Activated CD4-positive, alpha-beta T cell treated with anti-CD3 and anti-CD28 coated beads, Interleukin-2, Interleukin-6, amounts not matched to agents 100 ng/mL and 50 ng/mL, durations not matched to agents 16 hours and 8 hours (primary cell): ENCODE results near the gene MRPL43.
"Not testable (repeated sequence)": the region's sequence is repeated elsewhere in the genome, so short reads cannot be mapped to it uniquely, and the experiment has no call there.

Source experiments
- DNase-seq: peaks from one replicate; pipeline ENCODE4 v3.0.0-alpha.2; 2020

The MRPL43 gene

DNA sequence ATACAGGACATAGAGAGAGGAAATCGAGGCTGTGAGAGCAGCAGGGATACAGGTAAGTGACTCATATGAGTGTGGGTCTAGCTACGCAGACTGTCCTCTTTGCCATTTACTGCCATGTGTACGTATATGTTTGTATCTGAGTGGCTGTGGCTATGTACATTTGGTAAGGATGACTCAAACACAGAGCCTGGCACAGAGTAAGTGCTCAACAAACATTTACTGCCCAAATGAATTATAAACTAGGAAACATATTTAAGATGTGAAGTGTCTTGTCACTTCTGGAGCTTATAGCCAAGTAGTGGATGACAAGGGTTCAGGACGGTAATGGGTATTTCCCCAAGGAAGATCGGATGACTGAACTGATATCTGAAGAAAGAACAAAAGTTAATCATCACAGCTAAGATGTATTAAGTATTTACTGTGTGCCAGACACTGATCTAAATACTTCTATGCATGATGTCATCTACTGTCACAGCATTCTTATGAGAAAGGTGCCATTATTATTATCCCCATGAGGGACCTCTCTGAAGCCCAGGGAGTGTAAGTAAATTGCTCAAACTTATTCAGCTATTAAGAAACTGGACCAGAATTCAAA, 6.0 kb downstream of the MRPL43 start:
- DNase-seq, result no peak

DNA sequence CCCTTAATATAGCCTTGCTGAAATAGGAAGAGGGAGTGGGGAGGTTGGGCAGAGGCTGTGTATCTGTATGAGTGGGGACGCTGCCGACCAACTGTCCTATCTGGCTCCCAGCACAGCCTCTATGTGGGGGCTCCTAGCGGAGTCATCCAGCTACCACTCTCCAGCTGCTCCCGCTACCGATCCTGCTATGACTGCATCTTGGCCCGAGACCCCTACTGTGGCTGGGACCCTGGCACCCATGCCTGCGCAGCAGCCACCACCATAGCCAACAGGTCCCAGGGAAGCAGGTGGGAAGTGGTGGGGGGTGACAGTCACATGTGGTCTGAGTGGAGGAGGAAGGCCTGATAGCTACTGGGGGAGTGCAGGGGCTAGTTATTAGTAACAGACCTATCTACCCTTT, 6.6 kb downstream of the MRPL43 start:
- DNase-seq, result no peak

DNA sequence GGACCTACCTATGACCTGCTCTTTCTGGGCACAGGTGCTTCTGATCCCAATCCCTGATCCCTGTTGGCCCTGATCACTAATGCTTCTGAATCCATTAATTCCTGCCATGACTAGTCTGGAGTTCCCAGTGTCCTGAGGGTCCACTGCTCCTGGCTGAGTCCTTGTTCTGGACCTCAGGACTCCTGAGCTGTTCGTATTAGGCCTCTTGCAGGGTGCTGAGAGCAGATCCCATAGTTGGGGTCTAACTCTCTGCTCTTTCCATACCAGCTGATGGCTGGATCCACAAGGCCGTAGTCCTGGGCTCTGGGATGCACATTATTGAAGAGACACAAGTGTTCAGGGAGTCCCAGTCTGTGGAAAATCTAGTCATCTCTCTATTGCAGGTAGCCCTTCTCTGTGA, 7.0 kb downstream of the MRPL43 start:
- no peak for DNase-seq

DNA sequence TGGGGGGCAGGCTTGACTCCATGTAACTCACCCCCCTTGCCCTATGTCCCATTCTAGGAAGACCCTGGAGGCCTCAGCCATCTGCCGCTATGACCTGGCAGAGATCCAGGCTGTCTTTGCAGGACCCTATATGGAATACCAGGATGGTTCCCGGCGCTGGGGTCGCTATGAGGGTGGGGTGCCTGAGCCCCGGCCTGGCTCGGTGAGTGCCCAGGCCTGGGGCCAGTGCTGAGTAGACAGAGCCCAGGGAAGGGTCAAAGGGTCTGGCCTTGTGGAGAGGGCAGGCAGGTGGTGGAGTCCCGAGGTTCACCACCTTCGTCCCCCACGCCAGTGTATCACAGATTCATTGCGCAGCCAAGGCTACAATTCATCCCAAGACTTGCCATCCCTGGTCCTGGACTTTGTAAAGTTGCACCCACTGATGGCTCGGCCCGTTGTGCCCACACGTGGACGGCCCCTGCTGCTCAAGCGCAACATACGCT, 7.5 kb downstream of the MRPL43 start:
- DNase-seq, result no peak

DNA sequence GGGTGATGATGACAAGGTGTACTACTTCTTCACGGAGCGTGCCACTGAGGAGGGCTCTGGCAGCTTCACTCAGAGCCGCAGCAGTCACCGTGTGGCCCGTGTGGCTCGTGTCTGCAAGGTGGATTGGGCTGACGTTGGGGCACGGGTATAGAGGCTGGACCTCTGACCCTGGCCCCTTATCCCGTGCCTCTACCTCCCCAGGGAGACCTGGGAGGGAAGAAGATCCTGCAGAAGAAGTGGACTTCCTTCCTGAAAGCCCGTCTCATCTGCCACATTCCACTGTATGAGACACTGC, 8.4 kb downstream of the MRPL43 start:
- DNase-seq, result no peak

DNA sequence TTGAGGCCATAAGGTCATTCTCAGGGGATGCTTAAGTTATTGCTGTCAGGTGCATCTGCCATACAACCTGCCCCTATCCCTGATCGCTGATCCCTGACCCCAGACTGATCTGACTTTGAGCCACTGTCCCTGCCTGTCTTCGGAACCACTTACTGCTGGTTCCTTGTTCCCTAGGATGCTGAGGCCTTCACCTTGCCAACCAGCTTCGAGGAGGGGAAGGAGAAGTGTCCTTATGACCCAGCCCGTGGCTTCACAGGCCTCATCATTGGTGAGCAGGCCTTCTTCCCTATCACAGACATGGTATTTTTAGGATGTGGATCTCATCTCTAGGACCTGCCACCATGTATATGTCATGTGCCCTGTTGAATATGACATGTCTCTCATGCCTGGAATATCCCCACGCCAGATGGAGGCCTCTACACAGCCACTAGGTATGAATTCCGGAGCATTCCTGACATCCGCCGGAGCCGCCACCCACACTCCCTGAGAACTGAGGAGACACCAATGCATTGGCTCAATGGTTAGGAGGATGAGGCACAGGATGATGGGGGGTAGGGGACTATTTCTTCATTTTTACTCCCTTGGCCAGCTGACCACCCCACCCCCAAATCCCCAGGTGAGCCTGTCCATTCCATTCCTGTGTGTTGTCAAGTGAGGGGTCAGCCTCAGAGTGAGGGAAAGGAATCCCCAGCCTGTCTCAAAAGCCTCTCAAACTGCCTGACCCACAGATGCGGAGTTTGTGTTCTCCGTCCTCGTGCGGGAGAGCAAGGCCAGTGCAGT, 9.0 kb downstream of the MRPL43 start:
- DNase-seq, result no peak

DNA sequence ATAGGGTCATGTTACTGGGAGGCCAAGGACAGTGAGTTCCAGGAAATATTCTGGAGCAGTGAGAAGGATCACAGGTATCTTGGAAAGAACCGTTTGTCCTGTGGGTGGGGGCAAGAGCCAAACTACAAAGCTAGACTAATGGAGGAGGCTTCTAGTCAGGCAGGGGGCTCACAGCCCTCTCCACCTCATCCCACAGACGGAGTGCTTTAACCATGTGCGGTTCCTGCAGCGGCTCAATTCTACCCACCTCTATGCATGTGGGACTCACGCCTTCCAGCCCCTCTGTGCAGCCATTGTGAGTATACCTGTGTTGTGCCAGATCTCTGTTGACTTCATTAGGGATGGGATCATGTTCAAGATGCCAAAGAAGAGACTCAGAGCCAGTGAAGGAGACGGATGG, 9.9 kb downstream of the MRPL43 start:
- DNase-seq, result no peak

DNA sequence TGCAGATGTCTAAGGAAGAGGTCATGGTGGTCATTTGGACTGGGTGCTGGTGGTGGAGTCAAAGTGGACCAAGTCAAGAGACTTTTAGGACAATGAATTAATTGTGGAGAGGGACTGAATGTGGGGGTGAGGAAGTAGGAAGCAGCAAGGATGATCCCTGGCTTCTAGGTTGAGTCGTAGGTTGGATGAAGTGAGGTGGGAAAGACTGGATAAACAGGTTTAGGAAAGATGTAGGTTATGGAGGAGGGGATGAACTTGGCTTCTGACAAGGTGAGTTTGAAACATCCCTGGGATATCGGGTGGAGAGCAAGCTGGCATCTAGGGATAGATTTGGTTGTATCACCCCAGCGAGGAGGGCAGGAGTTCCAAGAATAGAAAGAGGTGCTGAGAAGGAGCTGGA, 10.4 kb downstream of the MRPL43 start:
- DNase-seq, result no peak

DNA sequence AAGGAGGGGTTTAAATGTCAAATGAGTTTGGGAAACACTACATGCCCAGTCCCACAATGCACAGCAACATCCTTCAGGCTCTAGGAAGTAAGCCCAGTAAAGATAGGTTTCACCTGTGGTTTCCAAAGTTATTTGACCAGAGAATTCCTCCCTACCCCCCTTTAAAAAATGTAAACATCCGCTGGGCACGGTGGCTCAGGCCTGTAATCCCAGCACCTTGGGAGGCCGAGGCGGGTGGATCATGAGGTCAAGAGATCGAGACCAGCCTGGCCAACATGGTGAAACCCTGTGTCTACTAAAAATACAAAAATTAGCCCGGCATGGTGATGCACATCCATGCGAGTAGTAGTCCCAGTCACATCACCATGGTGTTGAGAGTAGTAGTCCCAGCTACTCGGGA, 11.9 kb downstream of the MRPL43 start:
- DNase-seq, result not testable (repeated sequence)

DNA sequence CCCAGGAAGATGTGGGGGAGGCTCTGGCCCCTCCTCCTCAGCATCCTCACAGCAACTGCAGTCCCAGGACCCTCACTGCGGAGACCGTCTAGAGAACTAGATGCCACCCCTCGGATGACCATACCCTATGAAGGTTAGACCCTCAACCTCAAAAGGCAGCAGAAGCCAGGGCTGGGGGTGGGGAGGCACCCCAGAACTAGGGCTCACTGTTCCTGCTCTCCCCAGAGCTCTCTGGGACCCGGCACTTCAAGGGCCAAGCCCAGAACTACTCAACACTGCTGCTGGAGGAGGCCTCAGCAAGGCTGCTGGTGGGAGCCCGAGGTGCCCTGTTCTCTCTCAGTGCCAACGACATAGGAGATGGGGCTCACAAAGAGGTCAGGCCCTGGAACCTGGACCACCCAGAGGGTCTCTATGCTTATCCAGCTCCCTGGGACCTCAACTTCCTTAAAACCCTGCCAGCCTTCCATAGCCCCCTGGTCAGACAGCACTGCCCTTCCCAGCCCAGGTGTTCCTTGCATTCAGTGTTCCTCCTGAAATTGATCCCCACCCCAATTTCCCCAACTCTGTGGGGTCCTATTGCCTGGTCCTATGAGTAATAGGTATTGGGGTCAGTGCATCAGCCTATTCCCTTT, 14.3 kb downstream of the MRPL43 start:
- DNase-seq, result no peak

DNA sequence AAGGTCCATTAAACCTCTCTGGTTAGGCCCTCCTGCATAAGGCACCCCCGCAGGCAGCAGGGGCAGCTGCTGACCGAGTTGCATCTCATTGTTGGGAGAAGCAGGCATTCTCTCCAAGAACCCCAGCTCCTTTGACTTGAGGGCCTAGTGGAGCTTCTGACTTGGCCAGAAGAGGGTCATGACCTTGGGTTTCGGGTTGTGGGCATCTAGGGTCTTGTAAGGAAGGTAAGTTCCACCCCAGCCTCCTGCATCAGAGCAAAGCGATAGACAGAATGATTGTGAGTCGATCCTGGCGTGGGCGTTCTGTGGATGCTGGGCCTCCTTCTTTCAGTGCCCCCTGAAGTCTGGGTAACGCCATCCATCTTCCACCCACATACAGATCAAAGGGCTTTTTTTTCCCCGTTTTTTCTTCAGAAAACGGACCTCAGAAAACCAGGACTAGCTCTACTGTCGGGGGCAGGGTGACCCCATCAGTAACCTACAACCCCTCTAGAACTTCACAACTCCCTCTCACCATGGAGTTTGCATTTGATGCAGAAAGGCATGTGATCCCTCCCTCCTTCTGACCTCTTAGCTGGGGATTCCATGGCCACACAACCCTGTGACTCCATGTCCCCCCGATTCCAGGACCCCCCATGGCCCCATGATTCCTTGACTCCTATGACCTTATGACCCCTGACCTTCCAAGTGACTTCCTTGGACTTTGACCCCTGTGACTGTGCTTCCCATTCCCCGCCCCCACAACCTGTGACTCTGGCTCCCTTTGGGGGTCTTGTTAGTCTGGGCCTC, 15.0 kb downstream of the MRPL43 start:
- no peak for DNase-seq

DNA sequence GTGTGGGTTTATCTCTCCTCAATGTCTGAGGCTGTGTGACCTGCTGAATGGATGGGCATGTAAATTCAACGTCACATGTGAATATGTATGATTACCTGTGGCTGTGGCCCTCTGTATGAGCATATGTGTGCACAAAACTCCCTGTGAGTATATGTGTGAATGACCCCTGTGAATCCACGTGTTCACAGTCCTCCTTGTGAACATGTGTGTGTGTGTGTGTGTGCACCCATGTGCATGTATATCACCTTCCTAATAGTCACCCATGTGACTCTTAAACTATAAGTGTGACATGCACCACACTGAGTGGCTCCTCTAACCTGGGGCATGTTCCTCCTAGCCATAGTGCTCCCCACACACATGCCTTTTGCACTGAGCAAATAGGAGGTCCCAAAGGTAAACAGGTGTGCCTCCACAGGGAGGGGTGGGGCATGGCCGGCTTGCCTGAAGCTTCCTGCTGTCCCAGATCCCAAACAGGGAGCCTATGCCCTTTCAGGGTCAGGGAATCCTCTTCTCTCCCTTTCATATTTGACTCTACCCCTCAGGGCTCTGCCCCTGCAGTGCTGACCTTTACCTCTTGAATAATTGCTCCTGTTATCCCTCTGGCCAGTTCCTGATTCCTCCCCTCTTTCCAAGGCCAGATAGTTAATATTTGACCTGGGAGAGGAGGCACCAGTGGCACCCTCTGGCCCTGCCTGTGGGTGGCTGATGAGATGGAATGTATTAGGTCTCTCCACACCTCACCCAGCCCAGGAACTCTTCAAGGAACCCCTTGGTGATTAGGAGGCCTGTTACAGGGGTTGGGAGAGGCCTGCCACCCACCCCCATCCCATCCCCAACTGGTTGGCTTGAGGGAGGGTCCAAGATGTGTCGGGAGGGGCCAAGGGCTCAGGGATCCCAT, 16.1 kb downstream of the MRPL43 start:
- no peak for DNase-seq

DNA sequence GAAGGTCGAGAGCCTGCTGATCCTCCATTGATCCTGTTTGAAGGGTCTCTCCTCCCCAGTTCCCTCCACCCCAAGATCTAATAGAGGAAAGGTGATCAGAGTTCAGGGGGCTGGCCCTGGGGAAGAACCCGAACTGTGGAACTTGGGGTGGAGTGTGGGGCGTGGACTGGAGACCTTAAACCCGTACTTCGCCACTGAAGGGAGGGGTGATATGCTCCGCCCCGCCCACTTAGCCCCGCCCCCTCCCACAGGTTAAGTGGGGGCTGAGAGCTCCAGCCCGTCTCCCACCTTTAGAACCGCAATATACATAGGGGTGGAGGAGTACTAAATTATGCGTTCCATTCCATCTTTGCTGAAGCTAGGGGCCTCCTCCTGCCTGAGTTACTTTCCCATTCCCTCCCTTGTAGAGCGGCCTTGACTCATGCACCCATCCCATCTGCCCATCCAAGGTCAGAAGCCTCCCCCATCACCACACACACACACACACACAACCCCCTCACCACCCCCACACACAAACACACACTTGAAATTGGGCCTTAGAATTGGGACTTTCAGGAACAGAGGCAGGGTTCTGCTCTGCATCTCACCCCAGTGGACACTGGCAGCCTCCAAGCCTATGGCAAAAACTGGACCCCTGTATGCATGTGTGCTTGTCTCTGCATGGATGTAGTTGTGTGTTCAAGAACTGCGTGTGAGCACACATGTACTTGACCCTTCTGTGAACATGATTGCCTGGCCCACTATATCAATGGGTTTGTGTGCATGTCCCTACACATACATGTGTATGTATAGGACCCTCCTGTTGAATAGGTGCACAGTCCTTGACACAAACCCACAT, 17.0 kb downstream of the MRPL43 start:
- DNase-seq, result no peak

DNA sequence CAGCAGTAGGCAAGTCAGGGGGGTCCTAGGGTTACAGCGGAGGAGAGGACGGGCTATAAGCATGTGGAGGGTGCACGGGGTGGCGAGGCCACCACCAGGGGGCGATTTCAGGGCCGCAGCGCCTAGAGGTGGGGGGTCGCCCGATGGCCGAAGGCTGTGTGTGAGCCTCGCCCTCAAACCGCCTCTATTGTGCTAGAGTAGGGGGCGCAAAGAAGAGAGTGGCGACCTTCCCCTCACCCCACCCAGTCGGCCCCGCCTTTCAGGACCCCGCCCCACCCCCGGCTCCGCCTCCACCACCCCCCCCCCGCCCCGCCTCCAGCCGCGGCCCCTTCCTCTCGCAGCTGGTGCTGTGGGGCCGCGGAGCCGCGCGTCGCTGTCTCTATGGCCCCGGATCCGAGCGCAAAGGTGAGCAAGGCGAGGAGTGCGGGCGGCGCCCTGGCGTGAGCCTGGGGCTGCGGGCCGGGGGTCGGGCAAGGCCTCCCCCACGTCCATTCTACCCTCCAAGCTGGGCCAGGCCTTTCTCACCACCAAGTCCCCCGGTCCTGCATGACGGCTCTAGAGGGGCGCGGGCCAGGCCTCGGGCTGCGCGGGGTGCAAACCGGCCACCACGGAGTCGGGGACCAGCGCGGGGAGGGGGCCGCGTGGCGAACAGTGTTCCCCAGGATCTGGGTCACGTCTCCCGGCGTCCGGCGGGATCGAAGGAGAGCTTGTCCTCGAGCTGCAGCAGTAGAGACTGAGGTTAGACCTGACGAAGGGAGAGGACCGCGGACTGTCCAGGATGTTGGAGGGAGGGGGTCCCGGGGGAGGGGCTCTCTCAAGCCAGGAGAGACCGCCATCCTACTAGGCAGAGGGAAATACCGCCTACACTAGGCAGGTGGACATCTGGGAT, 17.9 kb downstream of the MRPL43 start, which contains the start of gene SEMA4G:
TSS of gene SEMA4G (plus strand) at position 318 of the 889 bp plus-strand sequence. CDS start 3,409 bp downstream, outside the sequence.
- DNase-seq, result peak; percentile 41

DNA sequence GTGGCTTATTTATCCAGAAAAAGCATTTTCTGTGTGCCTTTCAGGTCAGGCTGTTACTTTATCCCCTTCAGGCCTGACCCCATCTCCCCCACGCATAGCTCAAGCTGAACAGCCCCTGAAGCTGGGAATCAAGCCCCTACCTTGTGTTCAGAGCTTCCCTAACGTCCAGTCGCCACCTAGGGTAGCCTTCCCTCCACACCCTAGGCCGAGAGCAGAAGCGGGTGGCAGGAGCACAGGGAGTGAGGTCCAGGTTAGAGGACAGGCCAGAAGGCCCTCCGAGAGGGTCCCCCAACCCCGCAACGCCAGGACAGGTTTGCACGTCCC, 18.5 kb downstream of the MRPL43 start:
- no peak for DNase-seq

DNA sequence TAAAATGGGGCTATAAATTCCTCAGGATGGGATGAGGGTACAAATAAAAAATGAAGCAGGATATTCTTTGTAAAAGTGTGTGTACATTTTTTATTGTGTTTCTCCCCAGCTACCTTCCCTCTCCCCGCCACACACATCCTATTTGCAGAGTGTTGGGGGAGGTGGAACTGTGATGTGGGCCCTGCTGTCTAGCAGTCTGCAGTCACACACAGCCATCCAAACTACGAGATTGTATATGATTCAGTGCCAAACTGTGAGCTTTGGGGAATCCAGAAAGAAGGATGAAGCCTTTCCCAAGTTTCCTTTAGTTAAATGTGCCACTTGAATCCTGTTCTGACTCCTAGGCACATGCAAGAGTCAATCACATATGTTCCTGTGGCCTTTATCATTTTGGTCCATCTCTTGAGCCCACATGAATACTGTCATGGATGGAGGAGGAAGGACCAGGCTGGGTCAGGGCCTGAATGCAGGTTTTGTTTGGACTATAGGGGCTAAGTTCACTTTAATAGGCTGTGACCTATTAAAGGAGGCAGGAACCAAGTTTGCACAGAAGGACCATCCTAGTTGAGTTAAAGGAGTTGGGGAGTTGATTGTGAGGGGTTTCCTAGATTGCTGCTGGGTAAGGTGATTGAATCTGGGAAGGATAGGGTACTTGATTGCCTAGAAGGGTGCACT, 19.1 kb downstream of the MRPL43 start:
- DNase-seq, result no peak

DNA sequence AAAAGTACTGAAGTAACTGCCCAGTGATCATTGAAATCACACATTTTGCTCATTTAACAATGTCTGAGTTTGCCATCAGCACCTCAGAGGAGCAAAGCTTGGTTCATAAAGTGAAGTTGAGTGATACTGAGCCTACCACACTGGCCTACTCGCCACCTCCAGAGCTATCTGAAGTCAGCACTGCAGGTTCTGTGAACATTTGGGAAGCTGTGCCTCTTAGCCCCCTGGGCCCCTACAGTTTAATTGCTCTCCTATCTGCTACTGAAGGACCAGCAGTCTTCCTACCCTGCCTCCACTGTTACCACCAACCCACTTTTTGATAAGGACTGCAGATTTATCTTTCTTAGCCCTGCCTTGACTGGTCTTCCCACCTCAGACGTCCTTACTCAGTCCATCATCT, 20.0 kb downstream of the MRPL43 start:
- no peak for DNase-seq

DNA sequence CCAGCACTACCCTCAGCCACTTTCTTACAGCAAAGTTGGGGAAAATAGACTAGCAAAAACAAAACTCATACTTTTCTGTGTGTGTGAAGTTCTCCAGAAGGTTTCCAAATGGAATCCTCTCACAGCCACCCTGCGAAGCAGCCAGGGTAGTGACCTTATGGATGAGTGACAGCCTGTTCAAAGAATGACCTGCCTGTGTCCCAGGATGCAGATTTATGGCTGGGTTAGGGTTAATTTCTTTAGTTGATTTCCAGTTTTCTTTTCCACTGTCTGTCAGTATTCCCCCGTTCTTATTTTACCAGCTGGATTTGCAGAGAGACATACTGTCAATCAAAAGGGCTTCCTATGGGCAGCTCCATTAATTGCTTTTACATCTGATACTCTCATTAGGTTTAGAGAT, 20.4 kb downstream of the MRPL43 start:
- no peak for DNase-seq

DNA sequence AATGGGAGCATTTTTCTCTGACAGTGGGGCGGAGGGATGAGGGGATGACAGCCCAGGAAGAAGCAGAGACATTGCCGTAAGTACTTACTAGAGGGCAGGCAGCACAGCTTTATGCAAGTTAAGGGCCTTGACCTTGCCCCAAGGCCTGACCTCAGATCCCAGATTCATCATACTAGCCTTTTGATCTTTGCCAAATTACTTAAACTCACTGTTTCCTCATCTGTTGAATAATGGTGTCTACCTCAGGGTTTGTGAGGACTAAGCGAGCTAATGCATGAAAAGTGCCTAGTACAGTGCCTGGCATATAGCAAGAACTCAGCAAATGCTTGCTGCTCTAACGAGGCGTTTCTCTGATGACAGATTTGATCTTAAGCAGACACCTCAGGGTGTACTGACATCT, 21.5 kb downstream of the MRPL43 start:
- DNase-seq, result no peak

DNA sequence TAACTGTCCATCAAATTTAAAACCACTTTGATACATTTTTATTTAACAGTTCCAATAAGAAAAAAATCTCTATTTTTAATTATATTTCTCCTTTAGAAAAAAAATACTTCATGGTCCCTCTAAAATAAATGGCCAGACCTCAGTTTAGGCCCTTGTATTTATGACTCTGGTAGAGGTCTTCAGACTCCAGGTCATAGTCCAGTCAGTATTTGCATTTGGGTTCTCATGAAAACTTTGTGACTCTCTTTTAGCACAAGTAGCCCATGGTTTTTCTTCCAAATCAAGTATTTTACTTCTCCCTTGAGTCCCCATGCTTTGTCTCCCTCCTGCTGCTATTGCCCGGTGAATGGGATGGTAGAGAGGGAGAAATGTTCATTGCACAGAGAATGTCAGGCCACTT, 23.5 kb downstream of the MRPL43 start:
- no peak for DNase-seq
